HG03025 (cell line): Measurements from ENCODE around the gene EYA3.

Experiments
- ATAC-seq: cut with Tn5 transposase; IDR thresholded peaks from one replicate; pipeline ENCODE4 v1.9.1; 2021; ENCODE audit warnings: mild to moderate bottlenecking, moderate library complexity; ENCODE audit not compliant: unreplicated experiment, low FRiP score

The EYA3 gene

GRCh38 chr1:28088168-28088961 lies at the start of gene EYA3:
EYA3 (minus strand) TSS chr1:28088610; CDS start chr1:28058026, 30,584 bp downstream.
- ATAC-seq, result peak; percentile 77

- ATAC-seq, result no peak
These were observed 48.7 kb upstream of the EYA3 start for GRCh38 chr1:28136922-28137613.

GRCh38 chr1:28136169-28136921 lies 47.9 kb upstream of the EYA3 start:
- ATAC-seq, result no peak

GRCh38 chr1:28135371-28136168 lies 47.2 kb upstream of the EYA3 start:
- no peak for ATAC-seq

- no peak for ATAC-seq
These were observed 46.3 kb upstream of the EYA3 start for GRCh38 chr1:28134651-28135207.

- ATAC-seq, result no peak
These were observed 44.1 kb upstream of the EYA3 start for GRCh38 chr1:28132171-28133167.

- ATAC-seq, result no peak
These were observed 42.5 kb upstream of the EYA3 start for GRCh38 chr1:28130901-28131300.

GRCh38 chr1:28129150-28129549 lies 40.7 kb upstream of the EYA3 start:
- no peak for ATAC-seq

GRCh38 chr1:28127617-28128257 lies 39.3 kb upstream of the EYA3 start:
- no peak for ATAC-seq

- ATAC-seq, result no peak
These were observed 38.5 kb upstream of the EYA3 start for GRCh38 chr1:28126783-28127490.

GRCh38 chr1:28126212-28126611 lies 37.8 kb upstream of the EYA3 start:
- ATAC-seq, result no peak

- no peak for ATAC-seq
These were observed 35.1 kb upstream of the EYA3 start for GRCh38 chr1:28123461-28123961.

- ATAC-seq, result no peak
These were observed 33.8 kb upstream of the EYA3 start for GRCh38 chr1:28122183-28122582.

GRCh38 chr1:28119556-28119955 lies 31.1 kb upstream of the EYA3 start:
- ATAC-seq, result no peak

- ATAC-seq, result no peak
These were observed 30.4 kb upstream of the EYA3 start for GRCh38 chr1:28118640-28119307.

- ATAC-seq, result no peak
These were observed 26.9 kb upstream of the EYA3 start for GRCh38 chr1:28115267-28115666.

GRCh38 chr1:28114844-28115243 lies 26.4 kb upstream of the EYA3 start:
- ATAC-seq, result no peak
